Dendritic cell treated with granulocyte-macrophage colony-stimulating factor and Interleukin-4, amounts not matched to agents 40 ng/mL and 50 ng/mL, for 4 days (primary cell): ENCODE data around the gene FSTL4.

Source experiments
- H3K27ac Mint-ChIP-seq: one replicate; pipeline ENCODE4 v1.8.0; 2022; ENCODE audit warnings: mild to moderate bottlenecking, mixed read lengths
- H3K27me3 Mint-ChIP-seq: one replicate; pipeline ENCODE4 v1.8.0; 2022; ENCODE audit warnings: mild to moderate bottlenecking, mixed read lengths
- H3K36me3 Mint-ChIP-seq: one replicate; pipeline ENCODE4 v1.8.0; 2022; ENCODE audit warnings: low read depth, mixed read lengths
- H3K4me1 Mint-ChIP-seq: one replicate; pipeline ENCODE4 v1.8.0; 2022; ENCODE audit warnings: low read depth, mixed read lengths
- H3K4me3 Mint-ChIP-seq: one replicate; pipeline ENCODE4 v1.8.0; 2022; ENCODE audit warnings: mild to moderate bottlenecking, moderate library complexity, mixed read lengths
- H3K9me3 Mint-ChIP-seq: one replicate; pipeline ENCODE4 v1.8.0; 2022; ENCODE audit warnings: mixed read lengths
- intact Hi-C: fragments of 100-400 bp; cut with micrococcal nuclease; formaldehyde crosslinking; loops from one replicate; pipeline ENCODE4 v1.15.0; 2022

The FSTL4 gene

GRCh38 chr5:133508845-133509741 is 103.2 kb downstream of the FSTL4 start:
- Mint-ChIP-seq H3K4me3 (no peak overlapping the region), H3K27me3 (peaks cover 8% of the 10 kb centered on the region), H3K27ac (no peak overlapping the region), H3K4me1 (no peaks in the 10 kb centered on the region), H3K9me3 (no peaks in the 10 kb centered on the region), H3K36me3 (no peaks in the 10 kb centered on the region)
- intact Hi-C loops: no loop called here

GRCh38 chr5:133508331-133508730 is 104.0 kb downstream of the FSTL4 start:
- no peak overlapping the region for H3K4me3 Mint-ChIP-seq
- H3K9me3 Mint-ChIP-seq: no peaks in the 10 kb centered on the region
- intact Hi-C loops: no loop called here
- H3K4me1 Mint-ChIP-seq: no peaks in the 10 kb centered on the region
- no peaks in the 10 kb centered on the region for H3K36me3 Mint-ChIP-seq
- H3K27me3 Mint-ChIP-seq: peaks cover 8% of the 10 kb centered on the region
- H3K27ac Mint-ChIP-seq: no peak overlapping the region

- Mint-ChIP-seq H3K27me3 (peaks cover 11% of the 10 kb centered on the region), H3K36me3 (no peaks in the 10 kb centered on the region), H3K4me1 (no peaks in the 10 kb centered on the region), H3K4me3 (no peak overlapping the region), H3K9me3 (no peaks in the 10 kb centered on the region), H3K27ac (no peak overlapping the region)
- intact Hi-C loops: no loop called here
Observed at GRCh38 chr5:133506181-133506580, 106.2 kb downstream of the FSTL4 start.

GRCh38 chr5:133503511-133503910 is 108.8 kb downstream of the FSTL4 start:
- Mint-ChIP-seq H3K9me3 (no peaks in the 10 kb centered on the region), H3K36me3 (no peaks in the 10 kb centered on the region), H3K27me3 (peaks cover 13% of the 10 kb centered on the region), H3K4me3 (no peak overlapping the region), H3K4me1 (no peaks in the 10 kb centered on the region), H3K27ac (no peak overlapping the region)
- intact Hi-C loops: no loop called here

GRCh38 chr5:133499895-133500294 is 112.4 kb downstream of the FSTL4 start:
- H3K4me1 Mint-ChIP-seq: no peaks in the 10 kb centered on the region

GRCh38 chr5:133497608-133498348 is 114.6 kb downstream of the FSTL4 start:
- H3K4me3 Mint-ChIP-seq: no peak overlapping the region

More at GRCh38 chr5:133499895-133500294, 112.4 kb downstream of the FSTL4 start:
- H3K27me3 Mint-ChIP-seq: peaks cover 15% of the 10 kb centered on the region
- H3K36me3 Mint-ChIP-seq: no peaks in the 10 kb centered on the region
- H3K27ac Mint-ChIP-seq: no peak overlapping the region
- intact Hi-C loops: no loop called here
- no peaks in the 10 kb centered on the region for H3K9me3 Mint-ChIP-seq
- no peak overlapping the region for H3K4me3 Mint-ChIP-seq

GRCh38 chr5:133496631-133497030 is 115.7 kb downstream of the FSTL4 start:
- intact Hi-C loops: no loop called here
- Mint-ChIP-seq H3K27me3 (peaks cover 6% of the 10 kb centered on the region), H3K4me3 (no peak overlapping the region), H3K9me3 (no peaks in the 10 kb centered on the region), H3K36me3 (no peaks in the 10 kb centered on the region), H3K27ac (no peak overlapping the region), H3K4me1 (no peaks in the 10 kb centered on the region)

More at GRCh38 chr5:133497608-133498348, 114.6 kb downstream of the FSTL4 start:
- H3K27me3 Mint-ChIP-seq: peaks cover 12% of the 10 kb centered on the region
- no peaks in the 10 kb centered on the region for H3K9me3 Mint-ChIP-seq
- intact Hi-C loops: no loop called here
- no peaks in the 10 kb centered on the region for H3K36me3 Mint-ChIP-seq
- H3K27ac Mint-ChIP-seq: no peak overlapping the region
- H3K4me1 Mint-ChIP-seq: no peaks in the 10 kb centered on the region

GRCh38 chr5:133494923-133495246 is 117.5 kb downstream of the FSTL4 start:
- Mint-ChIP-seq H3K4me3 (no peak overlapping the region), H3K27me3 (peaks cover 4% of the 10 kb centered on the region), H3K36me3 (no peaks in the 10 kb centered on the region), H3K4me1 (no peaks in the 10 kb centered on the region), H3K27ac (no peak overlapping the region), H3K9me3 (peaks cover 5% of the 10 kb centered on the region)
- intact Hi-C loops: no loop called here

GRCh38 chr5:133494232-133494922 is 118.0 kb downstream of the FSTL4 start:
- no peaks in the 10 kb centered on the region for H3K4me1 Mint-ChIP-seq
- intact Hi-C loops: no loop called here
- H3K27me3 Mint-ChIP-seq: peaks cover 4% of the 10 kb centered on the region
- H3K4me3 Mint-ChIP-seq: no peak overlapping the region
- H3K27ac Mint-ChIP-seq: no peak overlapping the region
- no peaks in the 10 kb centered on the region for H3K36me3 Mint-ChIP-seq
- H3K9me3 Mint-ChIP-seq: peaks cover 5% of the 10 kb centered on the region

GRCh38 chr5:133489632-133490031 is 122.7 kb downstream of the FSTL4 start:
- peaks cover 5% of the 10 kb centered on the region for H3K9me3 Mint-ChIP-seq
- no peaks in the 10 kb centered on the region for H3K36me3 Mint-ChIP-seq
- no peak overlapping the region for H3K27ac Mint-ChIP-seq
- H3K4me1 Mint-ChIP-seq: no peaks in the 10 kb centered on the region
- peaks cover 9% of the 10 kb centered on the region for H3K27me3 Mint-ChIP-seq
- no peak overlapping the region for H3K4me3 Mint-ChIP-seq
- intact Hi-C loops: no loop called here

GRCh38 chr5:133487093-133487492 is 125.2 kb downstream of the FSTL4 start:
- intact Hi-C loops: no loop called here
- no peaks in the 10 kb centered on the region for H3K36me3 Mint-ChIP-seq
- H3K9me3 Mint-ChIP-seq: peaks cover 5% of the 10 kb centered on the region
- peaks cover 9% of the 10 kb centered on the region for H3K27me3 Mint-ChIP-seq
- H3K4me3 Mint-ChIP-seq: no peak overlapping the region
- H3K27ac Mint-ChIP-seq: no peak overlapping the region
- peaks cover 6% of the 10 kb centered on the region for H3K4me1 Mint-ChIP-seq

GRCh38 chr5:133485468-133485867 is 126.9 kb downstream of the FSTL4 start:
- Mint-ChIP-seq H3K27me3 (peaks cover 9% of the 10 kb centered on the region), H3K9me3 (peaks cover 5% of the 10 kb centered on the region), H3K36me3 (no peaks in the 10 kb centered on the region), H3K4me1 (peaks cover 6% of the 10 kb centered on the region), H3K4me3 (no peak overlapping the region), H3K27ac (no peak overlapping the region)
- intact Hi-C loops: no loop called here

- Mint-ChIP-seq H3K27me3 (peaks cover 15% of the 10 kb centered on the region), H3K9me3 (no peaks in the 10 kb centered on the region), H3K4me1 (peaks cover 6% of the 10 kb centered on the region), H3K27ac (no peak overlapping the region), H3K4me3 (no peak overlapping the region), H3K36me3 (no peaks in the 10 kb centered on the region)
- intact Hi-C loops: no loop called here
Observed at GRCh38 chr5:133483406-133484090, 128.8 kb downstream of the FSTL4 start.
